ENCODE measurements around the gene RIMS1. TPM values are rescaled to one million over a fixed set of nuclear protein-coding genes. Genes with fewer than 3 reads are reported as not detected.

The RIMS1 gene
- total RNA-seq, 1 donor from 2014 or later, result 5.2 TPM

- H3K9me3 ChIP-seq, result no peaks in the 10 kb centered on the region
- DNase-seq (ENCODE audit: extremely low spot score in 2 of 2), result no peak
- H3K36me3 ChIP-seq, result no peaks in the 10 kb centered on the region
- H3K27me3 ChIP-seq, result no peaks in the 10 kb centered on the region
- no peak overlapping the region for H3K4me3 ChIP-seq
- H3K4me1 ChIP-seq, result no peaks in the 10 kb centered on the region
- no peak overlapping the region for H3K27ac ChIP-seq
- TF ChIP-seq CTCF (IDR thresholded peaks at IDR 0.05) (no peak), POLR2A (IDR thresholded peaks at IDR 0.05) (no peak), POLR2AphosphoS5 (IDR thresholded peaks at IDR 0.05; ENCODE audit: insufficient read depth in 1 of 2, low read depth in 1 of 2) (no peak)
- intact Hi-C loops (cut with DNase I), result no loop called here
Measured at GRCh38 chr6:72203983-72204382, 317.6 kb downstream of the RIMS1 start.

GRCh38 chr6:72205500-72205899 is 319.1 kb downstream of the RIMS1 start:
- DNase-seq (ENCODE audit: extremely low spot score in 2 of 2), result no peak
- intact Hi-C loops (cut with DNase I), result no loop called here
- H3K4me1 ChIP-seq, result no peaks in the 10 kb centered on the region

GRCh38 chr6:72206606-72207005 is 320.3 kb downstream of the RIMS1 start:
- Histone ChIP-seq H3K9me3 (no peaks in the 10 kb centered on the region), H3K4me3 (no peak overlapping the region), H3K27me3 (no peaks in the 10 kb centered on the region), H3K27ac (no peak overlapping the region), H3K36me3 (no peaks in the 10 kb centered on the region), H3K4me1 (no peaks in the 10 kb centered on the region)
- no peak for TF ChIP-seq POLR2AphosphoS5 (IDR thresholded peaks at IDR 0.05; ENCODE audit: insufficient read depth in 1 of 2, low read depth in 1 of 2)
- no peak for TF ChIP-seq CTCF (IDR thresholded peaks at IDR 0.05)
- no peak for TF ChIP-seq POLR2A (IDR thresholded peaks at IDR 0.05)
- intact Hi-C loops (cut with DNase I), result no loop called here
- no peak for DNase-seq (ENCODE audit: extremely low spot score in 2 of 2)

More at GRCh38 chr6:72205500-72205899, 319.1 kb downstream of the RIMS1 start:
- no peak for TF ChIP-seq POLR2AphosphoS5 (IDR thresholded peaks at IDR 0.05; ENCODE audit: insufficient read depth in 1 of 2, low read depth in 1 of 2)
- TF ChIP-seq POLR2A (IDR thresholded peaks at IDR 0.05), result no peak
- no peak for TF ChIP-seq CTCF (IDR thresholded peaks at IDR 0.05)
- Histone ChIP-seq H3K27ac (no peak overlapping the region), H3K36me3 (no peaks in the 10 kb centered on the region), H3K9me3 (no peaks in the 10 kb centered on the region), H3K4me3 (no peak overlapping the region), H3K27me3 (no peaks in the 10 kb centered on the region)

GRCh38 chr6:72212686-72213085 is 326.3 kb downstream of the RIMS1 start:
- H3K27ac ChIP-seq, result no peak overlapping the region
- TF ChIP-seq POLR2AphosphoS5 (IDR thresholded peaks at IDR 0.05; ENCODE audit: insufficient read depth in 1 of 2, low read depth in 1 of 2) (no peak), CTCF (IDR thresholded peaks at IDR 0.05) (no peak), POLR2A (IDR thresholded peaks at IDR 0.05) (no peak)
- no peak overlapping the region for H3K4me3 ChIP-seq
- DNase-seq (ENCODE audit: extremely low spot score in 2 of 2), result no peak
- H3K36me3 ChIP-seq, result no peaks in the 10 kb centered on the region
- no peaks in the 10 kb centered on the region for H3K27me3 ChIP-seq
- H3K4me1 ChIP-seq, result no peaks in the 10 kb centered on the region
- H3K9me3 ChIP-seq, result no peaks in the 10 kb centered on the region
- intact Hi-C loops (cut with DNase I), result no loop called here

GRCh38 chr6:72213654-72214053 is 327.3 kb downstream of the RIMS1 start:
- intact Hi-C loops (cut with DNase I), result no loop called here
- Histone ChIP-seq H3K4me1 (no peaks in the 10 kb centered on the region), H3K9me3 (no peaks in the 10 kb centered on the region), H3K4me3 (no peak overlapping the region), H3K36me3 (no peaks in the 10 kb centered on the region), H3K27me3 (no peaks in the 10 kb centered on the region), H3K27ac (no peak overlapping the region)
- TF ChIP-seq POLR2AphosphoS5 (IDR thresholded peaks at IDR 0.05; ENCODE audit: insufficient read depth in 1 of 2, low read depth in 1 of 2), result no peak
- TF ChIP-seq POLR2A (IDR thresholded peaks at IDR 0.05), result no peak
- no peak for TF ChIP-seq CTCF (IDR thresholded peaks at IDR 0.05)
- DNase-seq (ENCODE audit: extremely low spot score in 2 of 2), result no peak
